ENCODE data around the gene FAM163A. TPM values are rescaled to one million over a fixed set of nuclear protein-coding genes. Genes with fewer than 3 reads are reported as not detected.

Gene FAM163A
- total RNA-seq, 1 experiment from 2014 or later, result 0.46 TPM

DNA sequence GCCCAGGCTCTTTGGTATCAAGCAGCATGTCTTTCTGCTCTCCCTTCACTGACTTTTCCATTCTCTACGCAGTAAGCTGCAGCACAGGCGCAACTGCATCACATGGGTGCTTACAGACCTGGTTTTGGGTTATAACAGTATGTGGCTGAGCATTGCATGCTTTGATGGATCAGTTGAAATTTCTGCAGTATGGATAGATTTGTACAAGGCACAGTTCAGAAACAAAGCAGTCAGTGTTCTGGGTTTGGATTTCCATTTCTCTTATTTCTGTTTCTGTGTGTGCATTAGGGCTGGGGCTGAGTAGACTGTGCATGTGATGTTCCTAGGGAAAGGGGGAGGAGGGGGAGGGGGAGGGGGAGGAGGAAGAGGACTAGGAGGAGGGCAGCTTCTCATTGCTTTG is 4.5 kb downstream of the FAM163A start:
- Histone ChIP-seq H2BK15ac (ENCODE audit: low read depth, low read length) (no peak overlapping the region), H3K23me2 (ENCODE audit: insufficient read length, low read depth, low read length, poor library complexity, severe bottlenecking) (peaks cover 9% of the 10 kb centered on the region), H3T11ph (ENCODE audit: low read length) (no peak overlapping the region), H2AK5ac (ENCODE audit: insufficient read length, low read length) (no peak overlapping the region), H4K8ac (replicated peaks; ENCODE audit: insufficient read length, low read depth, low read length) (no peak overlapping the region), H4K91ac (ENCODE audit: insufficient read length, low read depth, low read length) (no peak overlapping the region), H3K79me1 (ENCODE audit: insufficient read depth, low read depth, low read length, poor library complexity, severe bottlenecking) (no peaks in the 10 kb centered on the region), H3K23ac (ENCODE audit: insufficient read length, low read depth, low read length) (no peak overlapping the region), H4K5ac (ENCODE audit: insufficient read length, low read depth, low read length) (no peak overlapping the region), H2BK20ac (ENCODE audit: low read depth, low read length, poor library complexity, severe bottlenecking) (no peak overlapping the region), H3K4me1 (ENCODE audit: insufficient read depth, low read length) (no peaks in the 10 kb centered on the region), H2BK5ac (ENCODE audit: insufficient read length, low read length) (no peak overlapping the region), H2AFZ (ENCODE audit: low read length) (no peak overlapping the region), H4K20me1 (ENCODE audit: control insufficient read depth, insufficient read depth, insufficient read length) (no peaks in the 10 kb centered on the region), H3K9me3 (ENCODE audit: control insufficient read depth, low read depth, low read length) (no peaks in the 10 kb centered on the region), H3K56ac (ENCODE audit: insufficient read length, low read depth, low read length) (no peak overlapping the region), H2BK12ac (ENCODE audit: insufficient read length, low read depth, low read length) (no peak overlapping the region), H3K4me2 (ENCODE audit: insufficient read depth, insufficient read length, low read length) (no peak overlapping the region), H3K4ac (ENCODE audit: low read depth, low read length) (no peak overlapping the region), H3K9ac (ENCODE audit: extremely low read depth, insufficient read length, low read length) (no peak overlapping the region), H3K18ac (ENCODE audit: insufficient read length, low read depth, low read length) (no peak overlapping the region), H2BK120ac (ENCODE audit: low read depth, low read length, poor library complexity, severe bottlenecking) (no peak overlapping the region), H3K27ac (ENCODE audit: insufficient read length, low read depth, low read length) (no peak overlapping the region), H3K27me3 (ENCODE audit: insufficient read depth, low read length) (peaks cover 33% of the 10 kb centered on the region; the same call in 1 of the 2 replicates), H3K79me2 (ENCODE audit: insufficient read depth, low read length) (no peaks in the 10 kb centered on the region), H3K14ac (ENCODE audit: insufficient read depth, low read length) (no peak overlapping the region)
- TF ChIP-seq, protein P1, sequence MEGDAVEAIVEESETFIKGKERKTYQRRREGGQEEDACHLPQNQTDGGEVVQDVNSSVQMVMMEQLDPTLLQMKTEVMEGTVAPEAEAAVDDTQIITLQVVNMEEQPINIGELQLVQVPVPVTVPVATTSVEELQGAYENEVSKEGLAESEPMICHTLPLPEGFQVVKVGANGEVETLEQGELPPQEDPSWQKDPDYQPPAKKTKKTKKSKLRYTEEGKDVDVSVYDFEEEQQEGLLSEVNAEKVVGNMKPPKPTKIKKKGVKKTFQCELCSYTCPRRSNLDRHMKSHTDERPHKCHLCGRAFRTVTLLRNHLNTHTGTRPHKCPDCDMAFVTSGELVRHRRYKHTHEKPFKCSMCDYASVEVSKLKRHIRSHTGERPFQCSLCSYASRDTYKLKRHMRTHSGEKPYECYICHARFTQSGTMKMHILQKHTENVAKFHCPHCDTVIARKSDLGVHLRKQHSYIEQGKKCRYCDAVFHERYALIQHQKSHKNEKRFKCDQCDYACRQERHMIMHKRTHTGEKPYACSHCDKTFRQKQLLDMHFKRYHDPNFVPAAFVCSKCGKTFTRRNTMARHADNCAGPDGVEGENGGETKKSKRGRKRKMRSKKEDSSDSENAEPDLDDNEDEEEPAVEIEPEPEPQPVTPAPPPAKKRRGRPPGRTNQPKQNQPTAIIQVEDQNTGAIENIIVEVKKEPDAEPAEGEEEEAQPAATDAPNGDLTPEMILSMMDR (conservative IDR thresholded peaks at IDR 0.05), result no peak
- Mint-ChIP-seq H3K27ac (no peak overlapping the region), H3K36me3 (ENCODE audit: insufficient read depth in 1 of 3, low read depth in 3 of 3) (no peaks in the 10 kb centered on the region; a peak in 1 of 7 replicates), H3K4me1 (peaks cover 9 to 16% of the 10 kb centered on the region in 2 experiments), H3K4me3 (no peak overlapping the region), H3K27me3 (ENCODE audit: low read depth) (peaks cover 76% of the 10 kb centered on the region), H3K9me3 (peaks cover 4 to 6% of the 10 kb centered on the region in 2 experiments; a peak in 3 of 5 replicates)
- DNase-seq, result no peak
- no CpG with 5 or more reads among the region's 2 CpGs for WGBS (ENCODE audit: extremely low coverage, insufficient read length, low lambda C conversion rate)

Data from H9 (cell line).